Activated CD4-positive, alpha-beta T cell treated with anti-CD3 and anti-CD28 coated beads, Interleukin-2, amount 50 U/mL, for 48 hours (primary cell): Measurements from ENCODE around the gene HSPA12B.
A peak's percentile ranks its signal among the peaks of the same experiment; 100 is the strongest.

Experiments used
- DNase-seq, 2 experiments: peaks; one replicate each; pipeline ENCODE4 v3.0.0-alpha.2; 2020

HSPA12B gene

GRCh38 chr20:3749689-3750531 is 17.4 kb downstream of the HSPA12B start:
- peak; percentile 44 to 57 for DNase-seq

- DNase-seq: no peak
Observed at GRCh38 chr20:3751305-3751674, 18.8 kb downstream of the HSPA12B start.

- DNase-seq: peak; percentile 71 to 78
Observed at GRCh38 chr20:3751675-3752385, 19.3 kb downstream of the HSPA12B start.

GRCh38 chr20:3752386-3752759 is 19.9 kb downstream of the HSPA12B start:
- DNase-seq: no peak

- peak; percentile 68 to 75 for DNase-seq
Observed at GRCh38 chr20:3753098-3753497, 20.6 kb downstream of the HSPA12B start.

- DNase-seq: no peak
Observed at GRCh38 chr20:3753501-3754275, 21.2 kb downstream of the HSPA12B start.

GRCh38 chr20:3754276-3754630 is 21.8 kb downstream of the HSPA12B start:
- no peak for DNase-seq

GRCh38 chr20:3755269-3755668 is 22.8 kb downstream of the HSPA12B start:
- no peak for DNase-seq

GRCh38 chr20:3755814-3756480 is 23.5 kb downstream of the HSPA12B start:
- DNase-seq: no peak

GRCh38 chr20:3757268-3757667 is 24.8 kb downstream of the HSPA12B start:
- no peak for DNase-seq

GRCh38 chr20:3758566-3758965 is 26.1 kb downstream of the HSPA12B start:
- no peak for DNase-seq

GRCh38 chr20:3759316-3759823 is 26.9 kb downstream of the HSPA12B start:
- DNase-seq: no peak

- no peak for DNase-seq
Observed at GRCh38 chr20:3759884-3760283, 27.4 kb downstream of the HSPA12B start.

- DNase-seq: no peak
Observed at GRCh38 chr20:3760655-3761348, 28.3 kb downstream of the HSPA12B start.

GRCh38 chr20:3763671-3764601 is 31.5 kb downstream of the HSPA12B start:
- DNase-seq: no peak

GRCh38 chr20:3764659-3765058 is 32.2 kb downstream of the HSPA12B start:
- no peak for DNase-seq

- no peak for DNase-seq
Observed at GRCh38 chr20:3765171-3765882, 32.8 kb downstream of the HSPA12B start.

- DNase-seq: no peak
Observed at GRCh38 chr20:3766422-3767109, 34.1 kb downstream of the HSPA12B start.

- DNase-seq: peak in 1 of 2 experiments; percentile 35
Observed at GRCh38 chr20:3767110-3767426, 34.6 kb downstream of the HSPA12B start.
